C4-2B (cell line): ENCODE measurements around the gene GFPT1.

Experiments
- H3K27ac ChIP-seq: fragments of 450-650 bp; 2 replicates; pipeline ENCODE4 v1.5.1; 2017
- CTCF ChIP-seq: fragments of 450-650 bp; conservative IDR thresholded peaks from 2 replicates; pipeline ENCODE4 v1.5.1; 2017; ENCODE audit warnings: mild to moderate bottlenecking
- ZFX ChIP-seq: fragments of 450-650 bp; IDR thresholded peaks from 2 replicates; pipeline ENCODE4 v1.6.1; 2017

Gene GFPT1

GRCh38 chr2:69288429-69288828 lies 98.6 kb downstream of the GFPT1 start:
- no peak for TF ChIP-seq CTCF
- TF ChIP-seq ZFX = no peak
- no peak overlapping the region for H3K27ac ChIP-seq

- TF ChIP-seq CTCF = no peak
- TF ChIP-seq ZFX = no peak
Observed at GRCh38 chr2:69287544-69287943, 99.5 kb downstream of the GFPT1 start.

GRCh38 chr2:69285379-69285894 lies 101.6 kb downstream of the GFPT1 start:
- TF ChIP-seq ZFX = no peak
- no peak for TF ChIP-seq CTCF
- no peak overlapping the region for H3K27ac ChIP-seq

More at GRCh38 chr2:69287544-69287943, 99.5 kb downstream of the GFPT1 start:
- H3K27ac ChIP-seq = no peak overlapping the region

DNA sequence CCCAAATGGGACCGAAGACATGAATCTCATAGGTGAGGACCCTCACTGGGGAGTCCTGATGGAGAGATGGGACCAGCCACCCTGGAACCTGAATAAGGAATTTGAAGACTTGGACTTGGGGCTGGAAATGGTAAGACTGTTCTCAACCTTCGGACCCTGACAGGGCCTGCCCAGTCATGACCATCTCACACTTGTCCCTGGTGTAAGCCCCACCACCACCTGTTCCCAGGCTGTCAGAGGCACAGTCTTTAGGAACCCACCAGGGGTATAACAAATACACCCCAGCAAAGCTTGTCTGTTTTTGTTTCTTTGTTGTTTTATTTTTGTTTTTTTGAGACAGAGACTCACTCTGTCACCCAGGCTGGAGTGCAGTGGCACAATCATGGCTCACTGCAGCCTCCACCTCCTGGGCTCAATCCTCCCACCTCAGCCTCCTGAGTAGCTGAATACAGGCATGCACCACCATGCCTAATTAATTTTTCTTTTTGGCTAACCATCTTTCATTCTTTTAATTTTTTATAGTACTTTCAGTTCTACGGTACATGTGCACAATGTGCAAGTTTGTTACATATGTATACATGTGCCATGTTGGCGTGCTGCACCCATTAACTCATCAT lies 106.1 kb downstream of the GFPT1 start:
- H3K27ac ChIP-seq = no peak overlapping the region
- TF ChIP-seq ZFX = no peak
- TF ChIP-seq CTCF = no peak

- TF ChIP-seq ZFX = no peak
- TF ChIP-seq CTCF = no peak
- no peak overlapping the region for H3K27ac ChIP-seq
Observed at GRCh38 chr2:69279931-69280681, 106.9 kb downstream of the GFPT1 start.

GRCh38 chr2:69279211-69279610 lies 107.8 kb downstream of the GFPT1 start:
- no peak for TF ChIP-seq ZFX
- TF ChIP-seq CTCF = no peak
- no peak overlapping the region for H3K27ac ChIP-seq

DNA sequence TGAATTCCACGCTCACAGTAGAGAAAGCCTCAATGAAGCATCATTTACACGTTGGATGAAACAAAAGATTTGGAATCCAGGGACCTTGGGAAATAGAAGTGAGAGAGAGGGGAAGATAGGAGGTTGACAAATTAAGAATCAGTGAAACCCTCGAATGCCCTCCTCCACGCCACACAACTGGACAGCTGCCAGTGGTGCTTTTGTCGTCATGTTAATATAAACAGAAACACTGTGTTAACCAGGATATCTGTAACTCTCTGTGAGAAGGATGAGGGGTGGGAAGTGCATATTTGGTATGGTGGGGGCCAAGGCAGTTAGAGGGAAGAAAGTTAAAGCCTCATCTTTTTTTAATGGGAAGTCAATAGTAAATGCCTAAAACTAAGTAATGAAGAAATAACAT lies 108.7 kb downstream of the GFPT1 start:
- TF ChIP-seq CTCF = no peak
- no peak overlapping the region for H3K27ac ChIP-seq
